Epithelial cell of esophagus (primary cell): ENCODE measurements around the gene TMEM185A.
"Not testable (repeated sequence)": the region's sequence is repeated elsewhere in the genome, so short reads cannot be mapped to it uniquely, and the experiment has no call there.

ENCODE experiments used
- DNase-seq: peaks from one replicate; pipeline ENCODE4 v3.0.0; 2010; ENCODE audit warnings: low read depth
- H3K4me3 ChIP-seq: 2 replicates; pipeline ENCODE4 v1.5.1; 2011; ENCODE audit warnings: mild to moderate bottlenecking, low read length, control low read depth
- TF ChIP-seq, protein P1 (sequence below): IDR thresholded peaks from 2 replicates; pipeline ENCODE4 v1.5.1; 2011; ENCODE audit warnings: low read depth, mild to moderate bottlenecking, low read length, control low read depth, inconsistent platforms; ENCODE audit not compliant: insufficient read depth; ENCODE audit errors: missing control alignments

The TMEM185A gene

DNA sequence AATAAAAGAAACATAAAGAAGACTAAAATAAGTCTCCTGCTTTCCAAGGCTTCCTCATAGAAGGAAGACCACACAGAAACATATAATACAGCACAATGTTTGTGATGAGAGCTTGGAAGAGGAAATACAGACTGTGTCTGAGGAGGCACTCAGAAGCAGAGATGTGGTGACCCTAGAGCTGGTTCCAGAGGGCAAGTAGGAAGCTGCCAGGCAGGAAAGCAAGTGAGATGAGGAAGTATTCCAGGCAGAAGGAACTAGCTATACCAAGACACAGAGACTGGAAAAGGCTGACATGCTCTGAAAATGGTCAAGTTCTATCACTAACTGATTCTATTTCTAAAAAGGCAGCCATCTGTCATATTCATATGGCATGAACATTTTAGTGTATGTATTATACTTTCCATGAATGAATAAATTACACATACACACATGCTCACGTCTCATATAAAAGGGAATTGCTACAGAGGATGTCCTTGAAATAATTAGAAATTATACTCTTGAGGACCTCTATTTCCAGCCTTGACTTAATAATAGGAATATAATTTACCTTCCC lies 19.9 kb downstream of the TMEM185A start:
- TF ChIP-seq, protein P1, sequence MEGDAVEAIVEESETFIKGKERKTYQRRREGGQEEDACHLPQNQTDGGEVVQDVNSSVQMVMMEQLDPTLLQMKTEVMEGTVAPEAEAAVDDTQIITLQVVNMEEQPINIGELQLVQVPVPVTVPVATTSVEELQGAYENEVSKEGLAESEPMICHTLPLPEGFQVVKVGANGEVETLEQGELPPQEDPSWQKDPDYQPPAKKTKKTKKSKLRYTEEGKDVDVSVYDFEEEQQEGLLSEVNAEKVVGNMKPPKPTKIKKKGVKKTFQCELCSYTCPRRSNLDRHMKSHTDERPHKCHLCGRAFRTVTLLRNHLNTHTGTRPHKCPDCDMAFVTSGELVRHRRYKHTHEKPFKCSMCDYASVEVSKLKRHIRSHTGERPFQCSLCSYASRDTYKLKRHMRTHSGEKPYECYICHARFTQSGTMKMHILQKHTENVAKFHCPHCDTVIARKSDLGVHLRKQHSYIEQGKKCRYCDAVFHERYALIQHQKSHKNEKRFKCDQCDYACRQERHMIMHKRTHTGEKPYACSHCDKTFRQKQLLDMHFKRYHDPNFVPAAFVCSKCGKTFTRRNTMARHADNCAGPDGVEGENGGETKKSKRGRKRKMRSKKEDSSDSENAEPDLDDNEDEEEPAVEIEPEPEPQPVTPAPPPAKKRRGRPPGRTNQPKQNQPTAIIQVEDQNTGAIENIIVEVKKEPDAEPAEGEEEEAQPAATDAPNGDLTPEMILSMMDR = no peak

DNA sequence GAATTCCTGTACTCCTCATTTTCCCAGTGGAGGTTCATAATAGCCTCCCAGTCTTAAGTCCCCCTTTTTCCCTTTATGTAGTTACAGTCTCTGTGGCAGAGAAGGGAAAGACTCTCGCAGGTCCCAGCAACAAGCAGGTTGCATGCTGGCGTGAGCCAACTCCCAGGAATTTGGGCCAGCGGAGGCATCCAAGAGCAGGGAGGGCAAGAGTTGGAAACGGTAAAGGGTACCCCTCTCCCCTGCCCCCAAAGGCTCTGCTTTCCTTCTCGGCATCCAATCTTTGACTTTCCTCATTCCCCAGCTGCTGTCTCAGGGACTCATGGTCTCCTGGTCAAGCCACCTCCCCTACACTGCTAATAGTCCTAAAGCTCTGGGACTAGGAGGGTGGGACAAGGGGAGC lies 21.1 kb downstream of the TMEM185A start:
- no peak for DNase-seq
- TF ChIP-seq, protein P1 = no peak
- H3K4me3 ChIP-seq = no peak overlapping the region

More for the DNA sequence above, 19.9 kb downstream of the TMEM185A start:
- no peak for DNase-seq
- no peak overlapping the region for H3K4me3 ChIP-seq

DNA sequence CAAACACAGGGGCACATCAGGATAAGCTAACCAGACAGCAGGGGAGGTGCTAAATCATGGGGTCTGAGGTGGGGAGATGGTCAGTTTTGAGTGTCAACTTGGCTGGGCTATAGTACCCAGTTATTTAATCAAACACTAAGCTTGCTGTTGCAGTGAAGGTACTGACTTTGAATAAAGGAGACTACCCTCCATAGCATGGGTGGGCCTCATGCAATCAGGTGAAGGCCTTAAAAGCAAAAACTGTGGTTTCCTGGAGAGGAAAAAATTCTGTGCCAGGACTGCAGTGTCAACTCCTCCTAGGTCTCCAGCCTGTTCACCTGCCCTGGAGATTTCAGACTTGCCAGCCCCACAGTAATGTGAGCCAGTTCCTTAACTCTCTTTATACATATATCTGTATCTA lies 23.9 kb downstream of the TMEM185A start:
- TF ChIP-seq, protein P1 = no peak
- DNase-seq = no peak
- no peak overlapping the region for H3K4me3 ChIP-seq

DNA sequence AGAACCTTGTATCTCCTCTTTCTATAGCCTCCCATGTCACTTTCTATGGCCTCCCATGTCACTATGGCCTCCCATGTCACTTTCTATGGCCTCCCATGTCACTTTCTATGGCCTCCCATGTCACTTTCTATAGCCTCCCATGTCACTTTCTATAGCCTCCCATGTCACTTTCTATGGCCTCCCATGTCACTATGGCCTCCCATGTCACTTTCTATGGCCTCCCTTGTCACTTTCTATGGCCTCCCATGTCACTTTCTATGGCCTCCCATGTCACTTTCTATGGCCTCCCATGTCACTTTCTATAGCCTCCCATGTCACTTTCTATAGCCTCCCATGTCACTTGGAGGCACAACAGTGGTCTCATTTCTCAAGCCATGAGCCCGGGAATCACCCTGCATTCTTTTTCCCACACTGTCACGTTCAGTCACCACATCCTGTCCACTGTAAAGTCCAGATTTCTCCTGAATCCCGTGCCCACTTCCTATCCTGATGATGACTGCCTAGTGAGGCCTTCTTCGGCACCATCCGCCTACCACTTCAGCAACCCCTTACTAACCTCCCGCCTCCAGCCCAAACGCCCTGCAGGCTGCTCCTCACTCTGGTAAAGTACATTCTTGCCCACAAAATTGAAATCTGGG lies 26.2 kb downstream of the TMEM185A start:
- not testable (repeated sequence) for H3K4me3 ChIP-seq, DNase-seq

DNA sequence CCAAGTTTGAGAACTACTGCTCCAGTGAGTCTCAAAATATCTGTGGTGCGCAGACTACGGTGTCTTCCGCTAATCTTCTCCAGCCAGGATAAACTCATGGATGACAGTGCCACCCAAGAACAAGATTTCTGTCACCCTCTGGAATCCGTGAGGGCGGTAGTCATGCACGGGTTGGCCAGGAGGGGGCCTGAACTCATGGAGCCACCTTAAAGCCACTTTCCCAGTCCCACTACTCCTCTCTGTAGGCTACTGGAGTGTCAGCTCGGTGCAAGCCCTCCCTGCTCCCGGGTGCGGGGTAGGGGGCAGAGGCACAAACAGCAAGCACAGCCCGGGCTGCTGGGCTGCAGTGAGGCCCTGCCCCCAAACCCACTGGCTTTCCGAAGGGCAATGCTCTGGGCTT lies 33.0 kb downstream of the TMEM185A start:
- not testable (repeated sequence) for H3K4me3 ChIP-seq, DNase-seq

DNA sequence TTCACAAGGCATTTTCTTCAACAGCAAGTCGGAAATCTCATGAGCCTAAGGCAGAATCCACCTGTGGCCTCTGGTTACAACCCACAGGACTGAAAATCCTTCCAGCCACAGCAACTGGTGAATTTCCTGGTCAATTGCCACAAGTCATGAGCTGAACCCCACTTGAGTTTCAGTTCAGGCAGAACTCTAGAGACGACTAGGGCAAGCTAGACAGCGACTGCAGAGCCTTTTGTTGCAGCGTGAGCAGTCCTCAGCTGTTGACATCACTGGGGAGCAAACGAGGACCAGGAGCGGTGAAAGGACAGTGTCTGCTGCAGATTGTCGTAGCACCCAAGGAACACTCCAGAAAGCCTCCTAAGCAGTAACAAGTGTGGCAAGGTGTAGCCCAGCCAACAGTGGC lies 35.6 kb downstream of the TMEM185A start:
- DNase-seq = not testable (repeated sequence)

DNA sequence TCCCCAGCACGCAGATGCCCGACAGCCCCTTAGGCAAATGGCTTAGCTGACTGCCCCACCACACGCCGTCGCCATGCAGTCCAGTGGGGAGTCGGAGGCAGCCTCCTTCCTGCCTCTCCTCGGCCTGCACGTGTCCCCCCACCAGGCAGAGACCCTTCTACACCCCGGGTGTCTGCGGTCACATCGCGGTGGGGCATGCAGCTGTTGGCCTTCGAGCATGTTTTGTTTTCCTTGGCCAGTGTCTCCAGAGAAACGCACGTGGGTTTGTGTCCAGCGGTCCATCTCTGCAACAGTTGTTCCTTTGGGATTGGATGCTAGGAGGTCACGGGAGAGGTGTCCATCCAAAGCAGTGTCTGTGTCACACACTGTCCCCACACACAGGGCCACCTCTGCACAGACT lies 36.4 kb downstream of the TMEM185A start, which contains the start of gene HSFX2:
HSFX2 (minus strand) TSS at position 101 of the 400 bp plus-strand sequence. CDS start 614 bp downstream, outside the sequence.
- not testable (repeated sequence) for H3K4me3 ChIP-seq, DNase-seq

More for the DNA sequence above, 35.6 kb downstream of the TMEM185A start:
- not testable (repeated sequence) for H3K4me3 ChIP-seq

DNA sequence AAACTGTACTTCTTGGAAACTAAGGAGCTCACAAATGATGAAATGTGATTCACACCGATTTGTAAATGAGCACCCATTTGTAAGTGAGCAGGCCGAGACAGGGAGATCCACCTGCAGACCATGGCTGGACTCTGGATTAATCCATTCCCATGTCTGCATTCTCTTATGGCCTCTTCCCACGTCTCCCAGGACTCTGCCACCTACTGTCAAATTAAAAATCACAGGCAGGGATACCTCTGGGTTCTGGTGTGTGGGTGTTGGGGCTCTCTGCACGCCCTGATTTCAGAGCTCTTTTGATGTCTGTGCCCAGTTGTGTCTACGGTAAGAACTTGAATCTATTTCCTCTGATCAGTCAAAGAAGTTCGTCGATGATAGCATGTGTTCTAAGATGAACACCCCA lies 40.6 kb downstream of the TMEM185A start:
- H3K4me3 ChIP-seq, DNase-seq: not testable (repeated sequence)

DNA sequence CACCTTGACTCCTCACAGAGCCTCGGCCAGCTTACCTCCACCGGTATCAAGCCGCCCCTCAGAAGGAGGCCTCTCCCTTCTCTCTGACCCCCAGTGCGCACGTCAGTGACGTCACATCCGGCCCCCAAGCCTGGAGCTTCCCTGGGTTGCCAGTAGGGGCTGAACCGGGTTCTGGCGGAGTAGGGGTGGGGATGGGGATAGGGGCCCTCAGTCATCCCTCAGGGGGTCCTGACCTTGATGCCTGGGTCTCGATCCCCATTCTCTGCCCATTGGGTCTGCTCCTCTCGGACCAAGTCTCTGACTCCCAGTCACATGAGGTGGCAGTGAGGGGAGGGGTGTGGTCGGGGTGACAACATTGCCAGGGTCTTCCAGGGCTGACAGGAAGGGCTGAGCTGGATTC lies 44.2 kb downstream of the TMEM185A start, which contains the start of gene MAGEA9B:
MAGEA9B (minus strand) TSS at position 101 of the 400 bp plus-strand sequence. CDS start 4,280 bp downstream, outside the sequence.
- DNase-seq, H3K4me3 ChIP-seq: not testable (repeated sequence)

DNA sequence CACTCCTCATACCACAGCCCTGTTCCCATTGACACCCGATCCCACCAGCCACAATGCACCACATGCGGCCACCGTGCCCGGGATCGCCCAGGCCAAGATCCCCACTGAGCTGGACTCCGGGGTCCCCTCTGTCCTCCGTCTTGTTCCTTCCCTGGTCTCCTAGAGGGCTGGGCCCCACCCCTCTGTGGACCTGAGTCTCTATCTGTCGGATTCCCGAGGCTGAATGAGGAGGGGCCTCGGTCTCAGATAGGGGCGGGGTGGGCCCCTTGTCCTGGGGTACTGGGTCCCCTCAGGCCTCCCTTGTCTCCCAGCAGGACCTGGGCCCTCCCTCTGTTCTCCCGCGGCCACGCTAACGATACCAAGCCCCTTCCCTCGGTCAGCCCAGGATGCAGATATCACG lies 46.0 kb downstream of the TMEM185A start:
- H3K4me3 ChIP-seq, DNase-seq: not testable (repeated sequence)

DNA sequence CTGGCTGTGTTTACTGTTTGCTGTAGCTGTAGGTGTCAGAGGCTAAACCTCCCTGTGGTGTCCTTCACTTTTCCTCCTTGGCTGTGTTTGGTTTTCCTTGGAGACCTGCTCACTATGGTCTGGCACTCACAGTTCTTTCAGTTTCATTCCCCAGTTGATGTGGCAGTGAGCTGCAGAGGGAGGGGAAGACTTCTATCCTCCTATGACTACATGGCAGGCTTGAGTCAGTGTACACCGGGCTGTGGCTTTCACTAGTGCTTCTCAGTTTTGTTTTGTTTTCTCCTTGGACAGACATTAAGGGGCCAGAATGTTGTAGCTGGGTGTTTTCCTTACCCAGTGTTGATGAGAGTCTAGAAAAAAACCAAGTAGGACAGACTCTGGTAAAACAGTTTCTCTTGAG lies 58.1 kb downstream of the TMEM185A start:
- H3K4me3 ChIP-seq, DNase-seq: not testable (repeated sequence)
